Astrocyte (in vitro differentiated cells and primary cell): ENCODE results near the gene RNU1-1.
"Not testable (repeated sequence)": the region's sequence is repeated elsewhere in the genome, so short reads cannot be mapped to it uniquely, and the experiment has no call there.

Experiments
- CTCF ChIP-seq: IDR thresholded peaks from 2 replicates; pipeline ENCODE4 v1.5.1; 2011; ENCODE audit warnings: low read depth, mild to moderate bottlenecking, inconsistent platforms, low read length, moderate library complexity; ENCODE audit not compliant: insufficient read depth
- EZH2 ChIP-seq: IDR thresholded peaks from 2 replicates; pipeline ENCODE4 v1.6.1; 2012; ENCODE audit warnings: mild to moderate bottlenecking, low read length, inconsistent platforms; ENCODE audit not compliant: insufficient read depth

- TF ChIP-seq CTCF, EZH2: not testable (repeated sequence)
Observed at GRCh38 chr1:16500975-16501374, 13.1 kb downstream of the RNU1-1 start.
